Measurements from ENCODE around the gene IKZF2.

Gene IKZF2

GRCh38 chr2:212957624-212958023, 193.8 kb downstream of the IKZF2 start:
- H3K36me3 ChIP-seq = no peaks in the 10 kb centered on the region
- no peak for DNase-seq
- no peaks in the 10 kb centered on the region for H3K4me1 ChIP-seq

DNA sequence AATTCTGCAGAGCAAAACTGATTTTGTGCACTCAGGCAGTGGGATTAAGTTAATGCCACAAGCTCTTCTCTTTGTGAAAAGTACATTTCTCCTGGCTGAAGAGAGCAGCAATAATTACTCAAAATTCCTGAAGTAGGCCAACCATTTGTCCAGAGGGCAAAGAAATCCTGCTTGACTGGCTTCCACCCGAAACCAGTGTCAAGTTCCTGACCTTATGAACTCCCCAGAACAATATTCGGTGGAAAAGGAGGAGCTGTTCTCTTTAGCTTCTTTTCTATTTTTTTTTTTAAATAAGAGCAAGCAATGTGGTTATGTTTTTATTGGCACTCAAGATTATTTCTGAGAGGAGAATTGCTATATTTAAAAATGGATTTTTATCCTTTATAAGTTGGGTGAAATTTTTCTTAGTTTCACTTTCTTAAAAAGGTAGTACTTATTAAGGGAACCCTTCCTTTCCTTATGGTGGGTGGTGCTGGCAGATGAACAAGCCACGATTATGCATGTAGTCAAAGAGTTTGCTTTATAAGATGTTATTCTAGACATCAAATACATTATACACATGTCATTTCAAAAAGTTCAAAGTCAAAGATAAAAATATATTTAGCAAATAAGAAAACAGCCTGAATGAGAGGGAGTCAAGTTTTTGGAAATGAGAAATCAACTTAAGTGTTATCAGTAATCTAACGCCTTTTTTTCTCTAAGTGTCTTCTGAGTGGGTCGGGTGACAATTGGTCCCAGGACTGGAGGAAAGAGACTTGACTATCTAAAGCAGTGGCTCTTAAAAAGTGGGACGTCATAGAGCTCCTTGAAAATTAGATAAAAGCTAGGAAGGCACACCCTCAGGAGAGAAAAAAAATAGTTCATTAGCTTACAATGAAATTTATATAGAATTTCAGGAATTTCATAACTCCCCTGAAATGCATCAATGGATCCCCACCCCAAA, 194.5 kb downstream of the IKZF2 start:
- DNase-seq = no peak
- Histone ChIP-seq H3K27me3 (no peaks in the 10 kb centered on the region), H3K36me3 (no peaks in the 10 kb centered on the region), H3K4me1 (no peaks in the 10 kb centered on the region), H3K9me3 (no peaks in the 10 kb centered on the region), H3K4me3 (ENCODE audit: low read depth, low read length) (no peak overlapping the region)
- TF ChIP-seq, protein P1, sequence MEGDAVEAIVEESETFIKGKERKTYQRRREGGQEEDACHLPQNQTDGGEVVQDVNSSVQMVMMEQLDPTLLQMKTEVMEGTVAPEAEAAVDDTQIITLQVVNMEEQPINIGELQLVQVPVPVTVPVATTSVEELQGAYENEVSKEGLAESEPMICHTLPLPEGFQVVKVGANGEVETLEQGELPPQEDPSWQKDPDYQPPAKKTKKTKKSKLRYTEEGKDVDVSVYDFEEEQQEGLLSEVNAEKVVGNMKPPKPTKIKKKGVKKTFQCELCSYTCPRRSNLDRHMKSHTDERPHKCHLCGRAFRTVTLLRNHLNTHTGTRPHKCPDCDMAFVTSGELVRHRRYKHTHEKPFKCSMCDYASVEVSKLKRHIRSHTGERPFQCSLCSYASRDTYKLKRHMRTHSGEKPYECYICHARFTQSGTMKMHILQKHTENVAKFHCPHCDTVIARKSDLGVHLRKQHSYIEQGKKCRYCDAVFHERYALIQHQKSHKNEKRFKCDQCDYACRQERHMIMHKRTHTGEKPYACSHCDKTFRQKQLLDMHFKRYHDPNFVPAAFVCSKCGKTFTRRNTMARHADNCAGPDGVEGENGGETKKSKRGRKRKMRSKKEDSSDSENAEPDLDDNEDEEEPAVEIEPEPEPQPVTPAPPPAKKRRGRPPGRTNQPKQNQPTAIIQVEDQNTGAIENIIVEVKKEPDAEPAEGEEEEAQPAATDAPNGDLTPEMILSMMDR (IDR thresholded peaks at IDR 0.05; ENCODE audit: low read depth, low read length) = no peak

More at GRCh38 chr2:212957624-212958023, 193.8 kb downstream of the IKZF2 start:
- no peaks in the 10 kb centered on the region for H3K27me3 ChIP-seq
- TF ChIP-seq, protein P1 (IDR thresholded peaks at IDR 0.05; ENCODE audit: low read depth, low read length) = no peak
- H3K9me3 ChIP-seq = no peaks in the 10 kb centered on the region
- no peak overlapping the region for H3K4me3 ChIP-seq (ENCODE audit: low read depth, low read length)

DNA sequence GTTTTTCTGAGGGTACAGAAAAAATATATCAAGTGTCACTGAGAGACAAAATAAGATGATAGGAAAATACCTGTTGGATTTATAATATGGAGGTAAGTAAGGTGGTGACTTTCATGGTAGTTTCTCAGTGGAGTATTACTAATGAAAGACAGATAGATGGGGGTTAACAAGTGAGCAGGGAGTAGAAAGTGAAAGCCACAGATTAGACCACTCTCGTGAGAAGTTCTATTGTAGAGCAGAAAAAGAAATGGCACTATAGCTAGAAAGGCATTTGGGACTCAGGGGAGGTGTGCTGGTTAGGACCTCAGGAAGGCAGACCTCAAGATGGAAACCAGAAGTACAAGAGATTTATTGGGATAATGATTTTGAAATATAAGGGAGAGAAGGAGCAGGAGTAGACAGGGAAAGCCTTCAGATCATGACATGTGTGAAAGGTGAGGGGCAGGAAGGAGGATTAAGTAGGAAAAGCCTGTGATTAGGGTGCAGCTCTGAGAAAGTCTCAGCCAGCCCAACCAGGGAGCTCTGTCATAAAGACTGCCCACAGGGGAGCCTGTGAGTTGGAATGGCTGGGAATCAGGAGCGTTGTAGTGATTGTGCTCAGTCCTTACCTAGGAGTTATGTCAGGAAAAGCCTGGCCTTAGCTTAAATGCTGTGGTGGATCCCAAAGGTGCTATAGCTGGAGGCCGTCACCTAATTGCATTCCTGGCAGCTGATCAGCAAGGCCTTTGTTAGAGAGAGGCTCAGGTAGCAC, 198.1 kb downstream of the IKZF2 start:
- Histone ChIP-seq H3K9me3 (no peaks in the 10 kb centered on the region), H3K4me3 (ENCODE audit: low read depth, low read length) (no peak overlapping the region), H3K36me3 (no peaks in the 10 kb centered on the region), H3K4me1 (no peaks in the 10 kb centered on the region), H3K27me3 (no peaks in the 10 kb centered on the region)
- DNase-seq = no peak
- TF ChIP-seq, protein P1 (IDR thresholded peaks at IDR 0.05; ENCODE audit: low read depth, low read length) = no peak

DNA sequence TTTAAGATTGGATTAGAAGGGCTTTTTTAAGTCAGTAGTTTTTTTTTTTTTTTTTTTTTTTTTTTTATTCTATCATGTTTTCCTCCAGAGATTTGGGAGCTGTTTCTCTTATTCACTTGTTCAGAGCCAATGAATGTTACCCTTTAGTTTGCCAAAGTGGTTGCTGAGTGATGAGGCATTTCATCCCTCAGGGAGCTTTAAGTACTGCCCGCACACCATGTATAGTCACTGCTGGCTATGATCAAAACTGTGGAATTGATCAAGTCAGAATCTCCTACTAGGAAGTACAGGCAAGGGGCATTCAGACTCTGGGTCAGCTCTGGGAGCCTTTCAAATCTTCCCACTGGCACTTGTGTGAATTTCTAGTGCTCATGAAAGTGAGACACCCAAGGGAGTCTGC, 201.6 kb downstream of the IKZF2 start:
- Histone ChIP-seq H3K36me3 (no peaks in the 10 kb centered on the region), H3K27me3 (no peaks in the 10 kb centered on the region), H3K9me3 (no peaks in the 10 kb centered on the region), H3K4me3 (ENCODE audit: low read depth, low read length) (no peak overlapping the region), H3K4me1 (no peaks in the 10 kb centered on the region)
- no peak for DNase-seq
- TF ChIP-seq, protein P1 (IDR thresholded peaks at IDR 0.05; ENCODE audit: low read depth, low read length) = no peak
